HUES48 (cell line): Measurements from ENCODE around the gene TSKU.

Experiments
- H3K27ac ChIP-seq: one replicate; pipeline ENCODE4 v1.7.0; 2013; ENCODE audit warnings: low read depth, low read length, inconsistent platforms
- H3K27me3 ChIP-seq: 2 replicates; pipeline ENCODE4 v1.6.1; 2013; ENCODE audit warnings: mild to moderate bottlenecking, low read length; ENCODE audit not compliant: control insufficient read depth, insufficient read depth
- H3K36me3 ChIP-seq: 2 replicates; pipeline ENCODE4 v1.6.1; 2013; ENCODE audit warnings: low read length; ENCODE audit not compliant: control insufficient read depth, insufficient read depth
- H3K4me1 ChIP-seq: 2 replicates; pipeline ENCODE4 v1.6.1; 2013; ENCODE audit warnings: mild to moderate bottlenecking, low read length; ENCODE audit not compliant: control insufficient read depth, insufficient read depth
- H3K4me3 ChIP-seq: 2 replicates; pipeline ENCODE4 v1.5.1; 2013; ENCODE audit warnings: mild to moderate bottlenecking, low read depth, low read length
- H3K9ac ChIP-seq: 2 replicates; pipeline ENCODE4 v1.6.1; 2013; ENCODE audit warnings: mild to moderate bottlenecking, low read depth, low read length, moderate library complexity
- H3K9me3 ChIP-seq: 2 replicates; pipeline ENCODE4 v1.6.1; 2013; ENCODE audit warnings: low read length; ENCODE audit not compliant: control insufficient read depth, insufficient read depth

TSKU gene

DNA sequence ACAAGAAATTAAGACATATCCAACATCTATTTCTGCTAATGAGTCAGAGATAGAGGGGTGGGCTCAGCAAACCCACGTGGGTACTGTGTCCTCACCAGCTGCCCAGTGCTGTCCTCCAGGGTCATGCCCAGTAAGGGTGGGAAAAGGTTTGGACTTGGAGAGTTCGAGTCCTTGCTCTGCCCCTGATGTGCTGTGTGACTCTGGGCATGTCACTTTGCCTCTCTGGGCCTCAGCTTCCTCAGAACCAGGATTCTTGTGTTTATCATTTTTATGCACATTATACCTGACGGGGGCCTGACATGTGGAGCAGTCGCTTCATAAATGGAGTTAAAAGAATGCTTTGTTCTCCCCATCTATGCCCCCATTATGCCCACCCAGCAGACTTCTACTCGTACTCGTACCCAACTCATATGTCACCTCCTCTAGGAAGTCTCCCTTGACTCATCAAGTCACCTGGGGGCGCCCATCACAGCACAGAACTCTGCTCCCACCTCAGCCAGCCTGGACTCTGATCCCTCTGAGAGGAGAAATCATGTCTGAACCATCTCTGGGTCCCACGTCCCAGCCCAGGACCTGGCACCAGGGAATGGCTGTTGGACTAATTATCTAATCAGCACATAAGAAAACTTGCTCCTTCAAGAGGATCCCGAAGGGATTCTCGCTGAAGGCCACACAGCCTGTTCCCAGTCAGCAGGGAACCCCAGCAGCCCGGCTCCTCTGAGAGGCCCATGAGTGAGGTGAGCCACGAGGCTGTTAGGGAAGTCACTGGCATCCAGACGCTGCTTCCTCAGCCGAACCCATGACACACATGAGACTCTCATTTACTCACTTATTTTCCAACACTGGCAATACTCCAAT is 38.7 kb upstream of the TSKU start:
- H3K27me3 ChIP-seq, result no peaks in the 10 kb centered on the region
- no peak overlapping the region for H3K9ac ChIP-seq
- no peaks in the 10 kb centered on the region for H3K9me3 ChIP-seq
- peaks cover 6% of the 10 kb centered on the region; the same call in 1 of the 2 replicates for H3K4me1 ChIP-seq
- H3K36me3 ChIP-seq, result no peaks in the 10 kb centered on the region
- H3K4me3 ChIP-seq, result no peak overlapping the region
- no peak overlapping the region for H3K27ac ChIP-seq

DNA sequence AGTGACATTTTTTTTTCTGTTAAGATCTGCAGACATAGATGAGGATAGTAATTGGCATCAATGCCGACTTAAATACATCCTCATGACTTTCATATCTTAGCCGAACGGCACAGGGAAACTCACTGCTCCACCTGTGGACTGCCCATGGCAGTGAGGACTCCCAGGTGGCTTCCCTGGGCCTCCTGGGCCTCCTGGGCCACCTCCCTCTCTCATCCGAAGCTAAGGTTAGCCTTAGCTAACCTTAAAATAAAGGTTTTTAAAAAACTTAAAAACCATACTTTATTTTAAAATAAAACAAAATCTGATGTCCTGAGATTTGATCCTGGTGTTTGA is 38.1 kb upstream of the TSKU start:
- H3K27ac ChIP-seq, result no peak overlapping the region

DNA sequence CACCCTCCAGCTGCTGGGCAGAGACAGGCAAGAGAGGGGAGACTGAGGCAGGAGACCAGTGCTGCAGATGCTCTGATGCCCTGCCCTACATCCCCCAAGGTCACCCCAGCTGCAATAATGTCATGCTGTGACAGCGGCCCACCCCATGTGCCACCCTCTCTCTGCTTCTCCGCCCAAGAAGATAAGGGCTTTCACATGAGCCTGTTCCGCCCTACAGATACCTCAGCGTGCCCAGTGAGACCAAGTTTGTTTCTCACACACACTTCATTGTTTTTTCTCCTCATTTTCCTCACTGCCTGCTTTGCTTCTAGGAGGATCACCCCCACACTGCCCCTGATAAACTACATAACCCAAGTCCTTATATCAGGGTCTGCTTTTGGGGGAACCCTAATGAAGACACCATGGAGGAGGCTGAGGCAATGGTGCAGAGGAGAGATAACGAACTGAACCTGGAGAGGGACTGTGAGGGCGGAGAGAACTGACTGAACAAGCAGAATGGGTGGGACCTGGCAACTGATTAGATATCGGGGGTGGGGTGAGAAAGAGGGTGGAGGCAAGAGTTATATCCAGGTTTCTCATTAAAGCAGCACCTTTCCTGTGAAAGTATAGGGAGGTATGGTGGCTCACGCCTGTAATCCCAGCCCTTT is 37.5 kb upstream of the TSKU start:
- Histone ChIP-seq H3K27me3 (no peaks in the 10 kb centered on the region), H3K4me3 (no peak overlapping the region)

More for the DNA sequence above, 38.1 kb upstream of the TSKU start:
- Histone ChIP-seq H3K36me3 (no peaks in the 10 kb centered on the region), H3K4me1 (peaks cover 6% of the 10 kb centered on the region; the same call in 1 of the 2 replicates), H3K4me3 (no peak overlapping the region), H3K27me3 (no peaks in the 10 kb centered on the region), H3K9me3 (no peaks in the 10 kb centered on the region), H3K9ac (no peak overlapping the region)

DNA sequence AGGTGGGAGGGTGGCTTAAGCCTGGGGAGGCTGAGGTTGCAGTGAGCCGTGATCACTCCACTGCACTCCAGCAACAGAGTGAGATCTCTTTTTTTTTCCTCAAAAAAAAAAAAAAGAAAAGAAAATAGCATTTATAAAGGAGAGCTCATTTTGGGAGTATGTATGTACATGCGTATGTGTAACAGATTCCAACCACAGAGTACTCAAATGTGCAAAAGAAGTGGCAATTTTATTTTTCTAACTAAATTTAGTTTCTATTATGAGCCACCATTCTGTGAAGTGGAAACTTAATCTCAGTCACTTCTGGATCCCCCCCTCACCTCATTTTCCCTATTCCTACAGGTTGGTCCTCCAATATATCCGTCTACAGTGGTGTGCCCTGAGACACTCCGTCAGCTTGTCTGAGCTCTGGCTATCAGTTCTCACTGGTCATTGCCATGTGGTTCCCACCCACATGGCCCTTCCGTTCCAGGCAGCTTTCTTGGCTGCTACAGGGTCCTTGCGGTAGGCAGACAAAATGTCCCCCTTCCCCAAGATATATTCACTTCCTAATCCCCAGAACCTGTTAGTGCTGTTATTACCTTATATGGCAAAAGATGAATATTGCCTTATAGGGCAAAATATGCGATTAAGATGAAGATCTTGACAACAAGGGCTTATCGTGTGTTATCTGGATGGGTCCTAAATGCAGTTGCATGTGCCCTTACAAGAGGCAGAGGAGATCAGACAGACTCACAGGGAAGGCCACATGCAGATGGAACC is 35.8 kb upstream of the TSKU start:
- no peaks in the 10 kb centered on the region for H3K27me3 ChIP-seq
- H3K36me3 ChIP-seq, result no peaks in the 10 kb centered on the region
- H3K9ac ChIP-seq, result no peak overlapping the region
- peaks cover 12% of the 10 kb centered on the region for H3K4me1 ChIP-seq
- H3K4me3 ChIP-seq, result no peak overlapping the region
- no peaks in the 10 kb centered on the region for H3K9me3 ChIP-seq
- H3K27ac ChIP-seq, result no peak overlapping the region

More for the DNA sequence above, 37.5 kb upstream of the TSKU start:
- H3K36me3 ChIP-seq, result no peaks in the 10 kb centered on the region
- peaks cover 6% of the 10 kb centered on the region; the same call in 1 of the 2 replicates for H3K4me1 ChIP-seq
- no peak overlapping the region for H3K27ac ChIP-seq
- no peak overlapping the region for H3K9ac ChIP-seq
- no peaks in the 10 kb centered on the region for H3K9me3 ChIP-seq

DNA sequence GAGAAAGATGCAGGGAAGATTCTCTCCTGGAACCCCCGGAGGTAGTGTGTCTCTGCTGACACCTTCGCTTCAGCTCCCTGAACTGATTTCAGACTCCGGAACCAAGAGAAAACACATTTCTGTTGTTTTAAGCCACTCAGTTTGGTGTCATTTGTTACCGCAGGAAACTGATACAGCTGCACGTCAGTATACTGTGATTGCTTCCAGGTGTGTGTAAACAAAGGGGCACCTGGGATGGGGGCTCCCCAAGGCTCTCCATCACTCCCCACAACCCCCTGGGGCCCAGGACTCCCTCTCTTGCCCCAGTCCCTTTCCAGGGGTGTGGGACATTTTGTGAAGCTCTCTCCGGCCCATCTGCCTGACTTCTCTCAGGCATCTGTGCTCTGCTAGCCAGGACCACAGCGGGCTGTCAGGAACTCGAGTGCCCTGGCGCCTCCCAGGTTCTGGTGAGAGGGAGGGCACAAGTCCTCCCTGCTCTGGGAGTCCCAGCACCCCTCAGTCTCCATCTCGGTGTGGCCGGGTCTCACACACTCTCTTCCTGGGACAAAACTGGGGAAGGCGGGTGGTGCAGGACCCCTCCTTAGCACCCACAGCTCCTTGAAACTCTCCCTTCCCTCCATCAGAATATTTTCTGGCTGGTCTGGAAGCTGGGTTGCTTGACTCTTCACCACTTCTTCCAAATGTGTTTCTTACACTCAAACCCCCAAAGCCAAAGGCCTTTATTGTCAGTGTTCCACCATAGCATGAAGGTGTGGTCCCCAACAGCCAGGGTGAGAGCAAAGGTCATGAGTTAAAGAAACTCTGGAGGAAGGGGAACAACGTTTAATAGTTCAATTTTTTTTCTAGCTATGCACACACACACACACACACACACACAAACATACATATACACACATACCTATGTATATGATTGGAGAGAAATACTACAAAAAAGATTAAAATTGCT is 35.0 kb upstream of the TSKU start:
- Histone ChIP-seq H3K27ac (no peak overlapping the region), H3K27me3 (no peaks in the 10 kb centered on the region), H3K9me3 (no peaks in the 10 kb centered on the region), H3K36me3 (no peaks in the 10 kb centered on the region), H3K9ac (no peak overlapping the region), H3K4me1 (peaks cover 20% of the 10 kb centered on the region), H3K4me3 (no peak overlapping the region)

DNA sequence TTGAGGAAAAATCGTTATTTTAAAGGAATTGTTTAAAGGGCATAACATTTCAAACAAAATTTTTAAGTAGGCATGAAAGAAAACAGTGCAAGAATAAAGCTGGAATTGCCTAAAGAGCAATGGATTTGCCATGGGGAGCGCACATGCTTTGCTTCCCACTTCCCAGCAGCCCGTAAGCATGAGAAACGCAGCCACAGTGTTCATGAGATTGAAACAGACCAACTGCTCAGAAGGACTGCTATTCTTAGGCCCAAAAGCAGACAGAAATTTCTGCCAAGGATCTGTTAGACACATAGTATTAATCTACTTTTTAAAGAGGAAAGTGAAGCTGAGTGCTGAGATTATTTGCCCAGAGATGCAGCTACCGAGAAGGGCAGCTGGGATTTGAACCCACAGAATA is 34.2 kb upstream of the TSKU start:
- peaks cover 20% of the 10 kb centered on the region for H3K4me1 ChIP-seq
- H3K27me3 ChIP-seq, result no peaks in the 10 kb centered on the region
- H3K36me3 ChIP-seq, result no peaks in the 10 kb centered on the region
- H3K9ac ChIP-seq, result no peak overlapping the region
- H3K9me3 ChIP-seq, result no peaks in the 10 kb centered on the region
- H3K27ac ChIP-seq, result no peak overlapping the region
- no peak overlapping the region for H3K4me3 ChIP-seq

DNA sequence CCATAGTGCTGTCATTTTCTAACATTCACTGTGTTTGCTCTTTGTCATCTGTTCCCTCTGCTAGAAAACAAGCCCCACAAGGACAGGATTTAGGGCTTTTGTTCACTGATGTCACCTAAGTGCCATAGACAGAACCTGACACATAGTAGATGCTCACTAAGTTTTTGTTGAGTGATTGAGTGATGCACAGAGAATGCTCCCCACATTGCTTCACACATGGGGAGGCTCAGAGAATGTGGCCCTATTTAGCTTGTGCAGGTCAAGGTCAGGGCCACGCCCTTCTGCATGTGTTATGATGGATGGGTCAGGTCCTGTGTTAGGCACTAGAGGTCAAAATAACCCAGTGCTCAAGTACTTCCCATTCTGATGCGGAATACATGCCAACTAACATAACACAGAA is 33.1 kb upstream of the TSKU start:
- Histone ChIP-seq H3K4me3 (no peak overlapping the region), H3K27me3 (no peaks in the 10 kb centered on the region), H3K9me3 (no peaks in the 10 kb centered on the region), H3K36me3 (no peaks in the 10 kb centered on the region), H3K4me1 (peaks cover 20% of the 10 kb centered on the region), H3K9ac (no peak overlapping the region), H3K27ac (no peak overlapping the region)

DNA sequence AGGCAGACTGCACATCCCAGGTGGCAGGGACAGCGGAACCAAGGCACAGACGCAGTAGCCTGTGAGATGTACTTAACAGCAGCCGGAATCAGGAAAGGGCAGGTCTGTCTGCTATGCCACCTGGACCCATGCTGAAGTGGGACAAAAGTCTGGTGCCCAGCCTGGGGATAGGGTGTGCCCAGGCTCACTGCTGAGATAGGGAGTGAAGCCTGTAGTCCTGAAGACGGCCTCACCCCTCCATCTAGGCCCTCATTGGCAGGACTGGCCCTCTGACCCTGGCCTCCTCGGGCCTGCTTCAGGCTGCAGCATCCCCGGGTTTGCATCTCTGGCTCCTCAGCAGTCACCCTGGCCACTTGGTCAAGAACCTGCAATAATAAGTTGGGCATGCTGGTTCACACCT is 32.4 kb upstream of the TSKU start:
- Histone ChIP-seq H3K27me3 (no peaks in the 10 kb centered on the region), H3K36me3 (no peaks in the 10 kb centered on the region), H3K9me3 (no peaks in the 10 kb centered on the region), H3K27ac (no peak overlapping the region), H3K9ac (no peak overlapping the region), H3K4me1 (peaks cover 20% of the 10 kb centered on the region), H3K4me3 (no peak overlapping the region)

DNA sequence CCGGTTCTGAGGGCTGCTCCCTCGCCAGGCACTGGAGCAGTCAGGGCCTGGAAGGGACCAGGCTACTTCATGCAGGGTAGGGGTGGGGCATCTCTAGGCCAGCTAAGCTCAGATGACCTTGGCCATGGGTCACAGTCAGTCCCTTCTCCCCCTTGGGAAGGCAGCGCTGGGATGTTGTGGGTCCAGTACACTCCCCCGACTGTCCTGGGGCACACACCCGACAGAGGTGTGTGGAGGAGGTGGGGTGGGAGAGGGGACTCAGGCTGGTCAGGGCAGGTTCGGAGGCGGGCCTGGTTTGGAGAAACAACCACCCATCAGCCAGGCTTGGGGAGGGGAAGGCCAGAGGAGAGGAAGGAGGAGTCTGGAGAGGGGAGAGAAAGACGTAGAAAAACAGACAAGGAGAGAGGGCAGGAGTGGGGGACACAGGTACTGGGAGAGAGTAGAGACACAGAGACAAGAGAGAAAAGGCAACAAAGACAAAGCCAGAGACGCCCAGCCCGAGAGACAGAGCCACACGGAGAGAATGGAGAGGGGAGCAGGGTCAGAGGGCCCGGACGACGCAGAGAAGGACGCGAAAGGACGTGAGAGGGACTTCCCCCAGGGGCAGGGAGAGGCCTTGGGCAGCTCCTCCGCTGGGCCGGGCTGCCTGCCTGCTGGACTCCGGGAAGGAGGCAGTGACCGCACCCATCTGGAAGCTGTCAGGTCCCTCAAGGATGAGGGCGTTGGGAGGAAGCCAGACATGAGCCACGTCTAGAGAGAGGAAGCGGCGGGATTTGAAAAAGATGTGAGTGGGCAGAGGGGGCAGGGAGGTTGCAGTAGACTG is 30.6 kb upstream of the TSKU start:
- Histone ChIP-seq H3K4me3 (no peak overlapping the region), H3K4me1 (peaks cover 19% of the 10 kb centered on the region), H3K9me3 (no peaks in the 10 kb centered on the region), H3K27me3 (no peaks in the 10 kb centered on the region), H3K9ac (no peak overlapping the region), H3K27ac (no peak overlapping the region), H3K36me3 (no peaks in the 10 kb centered on the region)

DNA sequence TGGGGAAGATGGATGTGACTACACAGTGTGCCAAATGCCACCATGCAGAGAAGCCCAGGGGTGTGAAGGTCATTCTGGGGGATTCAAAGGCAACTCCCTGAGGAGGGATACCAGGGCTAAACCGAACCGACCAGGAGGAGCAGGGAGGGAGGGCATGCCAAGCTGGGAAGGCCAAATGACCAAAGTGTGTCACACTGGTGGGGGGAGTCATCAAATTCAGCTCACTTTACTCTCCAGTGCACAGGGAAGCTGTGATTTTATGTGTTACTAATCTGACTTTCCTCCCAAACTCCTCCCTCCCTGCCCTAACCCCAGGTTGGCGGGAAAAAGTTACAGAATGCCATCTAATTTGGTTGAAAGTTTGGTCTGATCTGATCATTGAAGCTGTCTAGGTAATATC is 29.7 kb upstream of the TSKU start:
- Histone ChIP-seq H3K4me1 (peaks cover 15% of the 10 kb centered on the region; the same call in 1 of the 2 replicates), H3K27me3 (no peaks in the 10 kb centered on the region), H3K4me3 (no peak overlapping the region), H3K9me3 (no peaks in the 10 kb centered on the region), H3K36me3 (no peaks in the 10 kb centered on the region), H3K9ac (no peak overlapping the region), H3K27ac (no peak overlapping the region)
